ENCODE results near the gene PHACTR1.

GRCh38 chr6:12976366-12976765 is 259.8 kb downstream of the PHACTR1 start:
- TF ChIP-seq EZH2 (IDR thresholded peaks at IDR 0.05) (no peak), POLR2AphosphoS5 (IDR thresholded peaks at IDR 0.05; ENCODE audit: borderline replicate concordance, low read depth, low read length) (no peak), FOXP2 (optimal IDR thresholded peaks at IDR 0.05; ENCODE audit: control extremely low read depth, extremely low read length, insufficient read depth) (no peak)

Measured in SK-N-MC (cell line).